Spleen (tissue), 7 donors: ENCODE measurements around the gene S100A8.

Experiments
- CTCF ChIP-seq, 11 experiments: fragments of 200-600 bp in 7 of 11; fragments of 450-650 bp in 4 of 11; sonication (generic) in 4 of 11; IDR thresholded peaks in 8 of 11; conservative IDR thresholded peaks in 3 of 11; 1 replicate in 7 of 11; 2 replicates in 4 of 11; pipeline versions ENCODE4 v1.4.0 to v1.8.0; 2016 to 2021; ENCODE audit warnings: antibody characterized with exemption in 11 of 11, inconsistent platforms in 4 of 11, mild to moderate bottlenecking in 1 of 11
- POLR2AphosphoS5 ChIP-seq, 3 donors: sonication (generic); formaldehyde crosslinking; IDR thresholded peaks; one replicate each; pipeline ENCODE4 v1.5.1; 2017; ENCODE audit warnings: antibody characterized with exemption in 3 of 3
- donor health status: DM: no; HTN: no; CAD: no; lungs with moderate emphysema.
- donor health status: DM: no; HTN: no; CAD: no.
- donor health status: DM: no; HTN: no; CAD: no.

- TF ChIP-seq POLR2AphosphoS5 (IDR thresholded peaks at IDR 0.05), result no peak
- no peak for TF ChIP-seq CTCF (IDR thresholded peaks at IDR 0.05 in 8 of 11, conservative IDR thresholded peaks at IDR 0.05 in 3 of 11)
Observed at GRCh38 chr1:153438599-153438998, 47.7 kb upstream of the S100A8 start.
